ENCODE results near the gene MACF1.

The MACF1 gene

DNA sequence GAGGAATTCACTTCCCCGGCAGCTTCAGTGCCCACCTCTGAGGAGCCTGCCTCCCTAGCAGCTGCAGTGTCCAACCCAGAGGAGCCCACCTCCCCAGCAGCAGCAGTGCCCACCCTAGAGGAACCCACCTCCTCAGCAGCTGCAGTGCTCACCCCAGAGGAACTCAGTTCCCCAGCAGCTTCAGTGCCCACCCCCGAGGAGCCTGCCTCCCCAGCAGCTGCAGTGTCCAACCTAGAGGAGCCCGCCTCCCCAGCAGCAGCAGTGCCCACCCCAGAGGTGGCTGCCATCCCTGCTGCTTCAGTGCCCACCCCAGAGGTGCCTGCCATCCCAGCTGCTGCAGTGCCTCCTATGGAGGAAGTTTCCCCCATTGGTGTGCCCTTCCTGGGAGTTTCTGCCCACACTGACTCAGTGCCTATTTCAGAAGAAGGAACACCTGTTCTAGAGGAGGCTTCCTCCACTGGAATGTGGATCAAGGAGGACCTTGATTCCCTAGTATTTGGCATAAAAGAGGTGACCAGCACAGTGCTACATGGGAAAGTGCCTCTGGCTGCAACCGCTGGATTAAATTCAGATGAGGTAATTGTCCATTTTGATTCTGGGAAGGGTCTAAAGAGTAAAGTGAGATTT is 209.5 kb downstream of the MACF1 start:
- Histone ChIP-seq H3K4me1 (ENCODE audit: control extremely low read depth in 1 of 4, control insufficient read depth in 4 of 4, insufficient read depth in 4 of 4, low read length in 3 of 4) (peaks cover 18 to 29% (median 22%) of the 10 kb centered on the region in 4 experiments), H3K27ac (ENCODE audit: insufficient read depth in 1 of 2, low read depth in 1 of 2, low read length in 2 of 2, poor library complexity in 1 of 2, severe bottlenecking in 2 of 2) (no peak overlapping the region), H3K4me3 (ENCODE audit: control insufficient read depth in 1 of 7, extremely low read depth in 1 of 7, insufficient read depth in 4 of 7, low read depth in 2 of 7, low read length in 6 of 7) (no peak overlapping the region), H3K9me3 (ENCODE audit: control extremely low read depth in 1 of 5, control insufficient read depth in 4 of 5, insufficient read depth in 2 of 5, low read depth in 1 of 5, low read length in 4 of 5) (no peaks in the 10 kb centered on the region), H3K36me3 (ENCODE audit: control insufficient read depth in 4 of 4, insufficient read depth in 4 of 4, low read length in 3 of 4) (peaks cover 12 to 41% (median 21%) of the 10 kb centered on the region in 4 experiments), H3K27me3 (replicated peaks in 2 of 5; ENCODE audit: control insufficient read depth in 4 of 5, insufficient read depth in 5 of 5, low read length in 4 of 5) (no peaks in the 10 kb centered on the region)
- POLR2A ChIA-PET = no interaction called here
- CTCF ChIA-PET = interaction anchor here (1.6 to 1.8 kb wide), 2 partner anchors 10 to 11 kb away, joined by 4 to 5 read pairs; no protein-coding TSS in a partner anchor
- no peak for DNase-seq
- 100% methylated on average over 1 of the region's 4 CpGs for WGBS (ENCODE audit: insufficient coverage)

DNA sequence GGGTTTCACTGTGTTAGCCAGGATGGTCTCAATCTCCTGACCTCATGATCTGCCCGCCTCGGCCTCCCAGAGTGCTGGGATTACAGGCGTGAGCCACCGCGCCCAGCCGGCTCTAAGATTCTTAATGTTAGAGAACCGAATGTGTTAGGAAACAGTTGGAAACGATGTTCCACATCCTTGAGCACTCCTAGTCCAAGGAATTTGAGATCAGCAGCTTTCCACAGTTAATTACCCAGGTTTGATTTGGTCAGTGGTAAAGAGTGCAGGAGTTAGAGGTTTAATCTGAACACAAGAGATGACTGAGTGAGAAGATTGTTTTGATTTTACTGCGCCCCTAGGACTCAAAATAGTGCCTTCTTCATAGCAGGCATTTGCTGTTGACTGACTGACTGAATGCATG is 211.1 kb downstream of the MACF1 start:
- CTCF ChIA-PET = interaction anchor here (0.6 to 1.1 kb wide), 2 partner anchors 9 to 23 kb away, joined by 3 read pairs; no protein-coding TSS in a partner anchor
- H3K27me3 ChIP-seq (replicated peaks in 2 of 5; ENCODE audit: control insufficient read depth in 4 of 5, insufficient read depth in 5 of 5, low read length in 4 of 5) = no peaks in the 10 kb centered on the region
- POLR2A ChIA-PET = no interaction called here
- no peaks in the 10 kb centered on the region for H3K9me3 ChIP-seq (ENCODE audit: control extremely low read depth in 1 of 5, control insufficient read depth in 4 of 5, insufficient read depth in 2 of 5, low read depth in 1 of 5, low read length in 4 of 5)
- no peak for DNase-seq
- H3K36me3 ChIP-seq (ENCODE audit: control insufficient read depth in 4 of 4, insufficient read depth in 4 of 4, low read length in 3 of 4) = peaks cover 13 to 41% (median 22%) of the 10 kb centered on the region in 4 experiments
- no peak overlapping the region for H3K4me3 ChIP-seq (ENCODE audit: control insufficient read depth in 1 of 7, extremely low read depth in 1 of 7, insufficient read depth in 4 of 7, low read depth in 2 of 7, low read length in 6 of 7)
- WGBS (ENCODE audit: insufficient coverage) = 97% methylated on average over 9 of the region's 9 CpGs
- H3K4me1 ChIP-seq (ENCODE audit: control extremely low read depth in 1 of 4, control insufficient read depth in 4 of 4, insufficient read depth in 4 of 4, low read length in 3 of 4) = peaks cover 5 to 15% (median 8%) of the 10 kb centered on the region in 4 experiments
- no peak overlapping the region for H3K27ac ChIP-seq (ENCODE audit: insufficient read depth in 1 of 2, low read depth in 1 of 2, low read length in 2 of 2, poor library complexity in 1 of 2, severe bottlenecking in 2 of 2)

DNA sequence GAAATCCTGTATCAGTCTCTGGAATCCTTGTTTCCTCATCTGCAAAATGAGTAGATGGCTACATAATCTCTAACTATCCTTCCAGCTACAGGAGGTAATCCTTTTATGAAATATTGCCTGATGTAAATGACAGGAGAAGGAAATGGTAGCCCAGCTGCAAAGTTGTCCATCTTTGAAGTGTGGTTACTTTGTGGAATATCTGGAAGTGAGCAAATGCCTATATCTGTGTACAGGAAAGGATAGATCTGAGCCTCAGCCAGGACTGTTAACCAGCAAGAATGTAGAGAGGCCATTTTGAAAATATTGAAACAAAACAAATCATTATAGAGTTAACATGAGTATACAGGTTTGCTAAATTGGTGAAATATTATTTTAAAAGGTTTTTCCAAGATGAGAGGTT is 212.1 kb downstream of the MACF1 start:
- H3K27ac ChIP-seq (ENCODE audit: insufficient read depth in 1 of 2, low read depth in 1 of 2, low read length in 2 of 2, poor library complexity in 1 of 2, severe bottlenecking in 2 of 2) = no peak overlapping the region
- POLR2A ChIA-PET = no interaction called here
- H3K27me3 ChIP-seq (replicated peaks in 2 of 5; ENCODE audit: control insufficient read depth in 4 of 5, insufficient read depth in 5 of 5, low read length in 4 of 5) = no peaks in the 10 kb centered on the region
- H3K36me3 ChIP-seq (ENCODE audit: control insufficient read depth in 4 of 4, insufficient read depth in 4 of 4, low read length in 3 of 4) = peaks cover 9 to 34% (median 20%) of the 10 kb centered on the region in 4 experiments
- no peak for DNase-seq
- CTCF ChIA-PET = no interaction called here
- H3K4me3 ChIP-seq (ENCODE audit: control insufficient read depth in 1 of 7, extremely low read depth in 1 of 7, insufficient read depth in 4 of 7, low read depth in 2 of 7, low read length in 6 of 7) = no peak overlapping the region
- peaks cover 0 to 6% (median 3%) of the 10 kb centered on the region in 4 experiments for H3K4me1 ChIP-seq (ENCODE audit: control extremely low read depth in 1 of 4, control insufficient read depth in 4 of 4, insufficient read depth in 4 of 4, low read length in 3 of 4)
- no peaks in the 10 kb centered on the region for H3K9me3 ChIP-seq (ENCODE audit: control extremely low read depth in 1 of 5, control insufficient read depth in 4 of 5, insufficient read depth in 2 of 5, low read depth in 1 of 5, low read length in 4 of 5)

DNA sequence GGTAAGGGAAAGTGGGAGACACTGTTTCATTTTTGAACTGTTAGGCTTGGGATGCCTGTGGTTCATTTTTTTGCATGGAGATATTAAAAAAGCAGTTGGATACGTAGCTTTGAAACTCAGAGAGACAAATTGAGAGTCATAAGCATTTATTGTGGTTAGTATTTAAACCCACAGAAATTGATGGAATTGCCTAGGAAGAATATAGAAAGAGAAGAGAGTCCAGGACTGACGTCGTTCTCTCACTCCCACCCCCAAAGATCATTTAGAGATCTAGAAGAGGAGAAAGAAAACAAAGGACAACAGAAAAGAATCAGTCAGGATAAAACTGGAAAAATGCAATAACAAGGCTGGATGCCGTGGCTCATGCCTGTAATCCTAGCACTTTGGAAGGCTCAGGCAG is 213.7 kb downstream of the MACF1 start:
- H3K27me3 ChIP-seq (replicated peaks in 2 of 5; ENCODE audit: control insufficient read depth in 4 of 5, insufficient read depth in 5 of 5, low read length in 4 of 5) = no peaks in the 10 kb centered on the region
- H3K36me3 ChIP-seq (ENCODE audit: control insufficient read depth in 4 of 4, insufficient read depth in 4 of 4, low read length in 3 of 4) = peaks cover 12 to 30% (median 19%) of the 10 kb centered on the region in 4 experiments
- WGBS (ENCODE audit: insufficient coverage) = 100% methylated on average over 3 of the region's 4 CpGs
- H3K4me1 ChIP-seq (ENCODE audit: control extremely low read depth in 1 of 4, control insufficient read depth in 4 of 4, insufficient read depth in 4 of 4, low read length in 3 of 4) = peaks cover 0 to 6% (median 3%) of the 10 kb centered on the region in 4 experiments
- CTCF ChIA-PET = no interaction called here
- H3K4me3 ChIP-seq (ENCODE audit: control insufficient read depth in 1 of 7, extremely low read depth in 1 of 7, insufficient read depth in 4 of 7, low read depth in 2 of 7, low read length in 6 of 7) = no peak overlapping the region
- no peak overlapping the region for H3K27ac ChIP-seq (ENCODE audit: insufficient read depth in 1 of 2, low read depth in 1 of 2, low read length in 2 of 2, poor library complexity in 1 of 2, severe bottlenecking in 2 of 2)
- H3K9me3 ChIP-seq (ENCODE audit: control extremely low read depth in 1 of 5, control insufficient read depth in 4 of 5, insufficient read depth in 2 of 5, low read depth in 1 of 5, low read length in 4 of 5) = no peaks in the 10 kb centered on the region
- POLR2A ChIA-PET = no interaction called here
- DNase-seq = no peak

DNA sequence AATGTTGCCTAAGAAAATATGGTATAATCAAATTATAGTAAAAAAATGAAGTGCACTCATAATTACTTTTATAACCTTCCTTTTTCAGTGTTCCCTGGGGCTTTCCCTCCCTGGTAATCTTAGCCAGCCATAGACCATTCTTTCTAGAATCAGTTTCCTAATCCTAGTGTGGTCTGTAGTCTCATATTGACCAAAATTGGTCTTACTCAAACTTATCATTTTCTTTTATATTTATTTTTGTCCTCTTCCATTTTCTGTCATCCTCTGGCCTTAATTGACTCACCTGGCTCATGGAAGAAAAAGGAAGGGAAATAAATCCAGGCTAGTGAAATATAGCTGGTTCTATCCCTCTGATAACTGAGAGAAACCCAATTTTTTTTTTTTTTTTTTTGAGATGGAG is 216.0 kb downstream of the MACF1 start:
- H3K36me3 ChIP-seq (ENCODE audit: control insufficient read depth in 4 of 4, insufficient read depth in 4 of 4, low read length in 3 of 4) = peaks cover 12 to 39% (median 27%) of the 10 kb centered on the region in 4 experiments

DNA sequence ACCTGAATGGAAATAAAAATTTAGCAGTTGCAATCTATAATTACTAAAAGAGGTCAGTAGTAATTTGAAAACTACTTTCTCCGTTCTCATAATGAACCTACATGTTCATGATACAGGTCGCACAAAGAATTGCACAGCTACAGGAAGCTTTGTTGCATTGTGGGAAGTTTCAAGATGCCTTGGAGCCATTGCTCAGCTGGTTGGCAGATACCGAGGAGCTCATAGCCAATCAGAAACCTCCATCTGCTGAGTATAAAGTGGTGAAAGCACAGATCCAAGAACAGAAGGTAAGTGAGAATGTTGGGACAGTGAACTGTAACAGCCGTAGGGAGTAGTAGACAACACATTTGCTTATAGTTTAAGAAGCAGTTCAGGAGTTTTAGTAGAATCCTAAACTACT is 218.1 kb downstream of the MACF1 start:
- Histone ChIP-seq H3K9me3 (ENCODE audit: control extremely low read depth in 1 of 5, control insufficient read depth in 4 of 5, insufficient read depth in 2 of 5, low read depth in 1 of 5, low read length in 4 of 5) (no peaks in the 10 kb centered on the region), H3K4me3 (ENCODE audit: control insufficient read depth in 1 of 7, extremely low read depth in 1 of 7, insufficient read depth in 4 of 7, low read depth in 2 of 7, low read length in 6 of 7) (no peak overlapping the region), H3K36me3 (ENCODE audit: control insufficient read depth in 4 of 4, insufficient read depth in 4 of 4, low read length in 3 of 4) (peaks cover 8 to 51% (median 32%) of the 10 kb centered on the region in 4 experiments), H3K4me1 (ENCODE audit: control extremely low read depth in 1 of 4, control insufficient read depth in 4 of 4, insufficient read depth in 4 of 4, low read length in 3 of 4) (peaks cover 0 to 11% (median 3%) of the 10 kb centered on the region in 4 experiments), H3K27ac (ENCODE audit: insufficient read depth in 1 of 2, low read depth in 1 of 2, low read length in 2 of 2, poor library complexity in 1 of 2, severe bottlenecking in 2 of 2) (no peak overlapping the region), H3K27me3 (replicated peaks in 2 of 5; ENCODE audit: control insufficient read depth in 4 of 5, insufficient read depth in 5 of 5, low read length in 4 of 5) (no peaks in the 10 kb centered on the region)
- POLR2A ChIA-PET = no interaction called here
- peak in 1 of 3 donors; percentile 3 for DNase-seq
- WGBS (ENCODE audit: insufficient coverage) = 87% methylated on average over 3 of the region's 4 CpGs
- CTCF ChIA-PET = no interaction called here

More for the DNA sequence above, 216.0 kb downstream of the MACF1 start:
- H3K9me3 ChIP-seq (ENCODE audit: control extremely low read depth in 1 of 5, control insufficient read depth in 4 of 5, insufficient read depth in 2 of 5, low read depth in 1 of 5, low read length in 4 of 5) = no peaks in the 10 kb centered on the region
- H3K4me1 ChIP-seq (ENCODE audit: control extremely low read depth in 1 of 4, control insufficient read depth in 4 of 4, insufficient read depth in 4 of 4, low read length in 3 of 4) = peaks cover 0 to 12% (median 4%) of the 10 kb centered on the region in 4 experiments
- DNase-seq = no peak
- ChIA-PET CTCF (interaction anchor here (1.4 kb wide), 1 partner anchor 14 kb away, joined by 3 read pairs; no protein-coding TSS in a partner anchor), POLR2A (no interaction called here)
- H3K4me3 ChIP-seq (ENCODE audit: control insufficient read depth in 1 of 7, extremely low read depth in 1 of 7, insufficient read depth in 4 of 7, low read depth in 2 of 7, low read length in 6 of 7) = no peak overlapping the region
- H3K27me3 ChIP-seq (replicated peaks in 2 of 5; ENCODE audit: control insufficient read depth in 4 of 5, insufficient read depth in 5 of 5, low read length in 4 of 5) = no peaks in the 10 kb centered on the region
- H3K27ac ChIP-seq (ENCODE audit: insufficient read depth in 1 of 2, low read depth in 1 of 2, low read length in 2 of 2, poor library complexity in 1 of 2, severe bottlenecking in 2 of 2) = no peak overlapping the region

DNA sequence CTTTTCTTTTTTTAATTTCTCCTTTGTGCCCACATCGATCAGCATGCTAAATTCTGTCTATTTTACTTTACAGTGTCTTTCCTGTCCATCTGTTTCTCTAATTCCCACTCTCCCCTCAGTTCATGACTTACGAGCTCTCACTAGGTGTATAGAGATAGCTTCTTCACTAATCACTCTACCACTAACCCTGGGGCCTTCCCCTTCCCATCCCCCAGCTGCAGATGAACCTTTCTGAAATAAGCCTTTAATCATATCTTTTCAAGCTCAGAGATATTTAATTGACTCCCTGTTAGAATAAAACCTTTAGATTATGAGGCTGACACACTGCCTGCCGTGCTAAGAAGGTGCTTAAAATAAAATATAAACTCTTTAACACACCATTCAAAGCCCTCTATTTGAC is 220.7 kb downstream of the MACF1 start:
- POLR2A ChIA-PET = no interaction called here
- CTCF ChIA-PET = interaction anchor here (0.7 to 1.8 kb wide), 11 partner anchors 10 to 148 kb away, joined by 3 to 9 read pairs (median 3); no protein-coding TSS in a partner anchor
- peak overlapping the region in 1 of 2 experiments; percentile 40 for H3K27ac ChIP-seq (ENCODE audit: insufficient read depth in 1 of 2, low read depth in 1 of 2, low read length in 2 of 2, poor library complexity in 1 of 2, severe bottlenecking in 2 of 2)
- no peaks in the 10 kb centered on the region for H3K9me3 ChIP-seq (ENCODE audit: control extremely low read depth in 1 of 5, control insufficient read depth in 4 of 5, insufficient read depth in 2 of 5, low read depth in 1 of 5, low read length in 4 of 5)
- no peak for DNase-seq
- H3K4me1 ChIP-seq (ENCODE audit: control extremely low read depth in 1 of 4, control insufficient read depth in 4 of 4, insufficient read depth in 4 of 4, low read length in 3 of 4) = peaks cover 0 to 11% (median 3%) of the 10 kb centered on the region in 4 experiments
- H3K4me3 ChIP-seq (ENCODE audit: control insufficient read depth in 1 of 7, extremely low read depth in 1 of 7, insufficient read depth in 4 of 7, low read depth in 2 of 7, low read length in 6 of 7) = no peak overlapping the region
- H3K27me3 ChIP-seq (replicated peaks in 2 of 5; ENCODE audit: control insufficient read depth in 4 of 5, insufficient read depth in 5 of 5, low read length in 4 of 5) = no peaks in the 10 kb centered on the region
- WGBS (ENCODE audit: insufficient coverage) = 94% methylated on average over 2 of the region's 3 CpGs
- peaks cover 13 to 71% (median 50%) of the 10 kb centered on the region in 4 experiments for H3K36me3 ChIP-seq (ENCODE audit: control insufficient read depth in 4 of 4, insufficient read depth in 4 of 4, low read length in 3 of 4)
